HG03097 (cell line): ENCODE results near the gene FMO4.
"Not testable (repeated sequence)": the region's sequence is repeated elsewhere in the genome, so short reads cannot be mapped to it uniquely, and the experiment has no call there.

Experiments
- ATAC-seq: cut with Tn5 transposase; IDR thresholded peaks from one replicate; pipeline ENCODE4 v1.9.1; 2021; ENCODE audit not compliant: unreplicated experiment, low FRiP score

The FMO4 gene

DNA sequence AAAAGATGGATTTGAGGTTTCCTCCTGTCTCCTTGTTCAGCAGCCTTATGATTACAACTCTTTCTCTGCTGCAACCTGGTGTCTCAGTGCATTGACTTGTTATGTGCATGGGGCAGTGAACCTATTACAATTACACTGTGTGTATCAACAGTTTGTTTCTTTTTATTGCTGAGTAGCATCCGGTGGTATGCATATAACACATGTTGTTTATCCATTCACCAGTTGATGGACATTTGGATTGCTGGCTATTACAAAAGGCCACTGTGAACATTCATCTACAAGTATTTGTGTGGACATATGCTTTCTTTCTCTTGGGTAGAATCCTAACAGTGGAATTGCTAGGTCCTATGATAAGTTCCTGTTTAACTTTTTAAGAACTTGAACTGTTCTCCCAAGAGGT, 65.9 kb downstream of the FMO4 start:
- no peak for ATAC-seq

DNA sequence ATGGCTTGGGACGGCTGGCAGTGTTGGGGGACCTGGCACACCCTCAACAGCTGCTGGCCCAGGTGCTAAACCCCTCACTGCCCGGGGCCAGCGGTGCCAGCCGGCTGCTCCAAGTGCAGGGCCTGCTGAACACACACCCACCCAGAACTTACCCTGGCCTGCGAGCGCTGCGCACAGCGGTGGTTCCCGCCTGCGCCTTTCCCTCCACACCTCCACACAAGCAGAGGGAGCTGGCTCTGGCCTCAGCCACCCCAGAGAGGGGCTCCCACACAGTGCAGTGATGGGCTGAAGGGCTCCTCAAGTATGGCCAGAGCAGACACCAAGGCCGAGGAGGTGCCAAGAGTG, 67.9 kb downstream of the FMO4 start:
- no peak for ATAC-seq

DNA sequence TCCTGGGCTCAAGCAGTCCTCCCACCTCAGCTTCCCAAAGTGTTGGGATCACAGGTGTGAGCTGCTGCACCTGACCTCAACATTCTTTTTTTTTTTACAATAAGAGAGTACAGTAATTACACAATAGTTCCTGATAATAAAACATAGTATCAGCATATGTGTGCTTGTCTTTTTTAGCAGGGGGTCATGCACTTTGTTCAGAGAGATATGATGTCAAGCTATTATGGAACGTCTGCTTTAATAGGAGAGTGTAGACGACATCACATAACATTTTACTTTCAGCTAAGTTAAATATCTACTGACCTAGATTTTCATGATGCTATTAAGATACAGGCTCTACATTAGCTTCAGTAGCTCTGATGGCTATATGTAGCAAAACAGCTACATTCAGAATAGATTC, 70.5 kb downstream of the FMO4 start:
- no peak for ATAC-seq

DNA sequence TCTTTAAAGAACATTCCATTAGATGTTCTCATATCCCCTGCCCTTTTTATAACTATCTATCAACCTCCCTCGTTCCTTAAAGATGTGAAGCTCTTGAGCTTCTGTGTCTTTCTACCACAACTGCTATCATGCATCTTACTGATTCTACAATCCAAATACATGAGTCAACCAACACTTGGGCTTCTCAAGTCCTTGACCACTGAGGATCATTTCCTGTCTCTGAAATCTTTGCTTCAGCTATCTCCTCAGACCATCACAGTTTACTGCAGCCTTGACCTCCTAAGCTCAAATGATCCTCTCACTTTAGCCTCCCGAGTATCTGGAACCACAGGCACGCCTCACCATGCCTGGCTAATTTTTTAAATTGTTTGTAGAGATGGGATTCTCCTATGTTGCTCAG, 75.2 kb downstream of the FMO4 start:
- ATAC-seq = no peak

DNA sequence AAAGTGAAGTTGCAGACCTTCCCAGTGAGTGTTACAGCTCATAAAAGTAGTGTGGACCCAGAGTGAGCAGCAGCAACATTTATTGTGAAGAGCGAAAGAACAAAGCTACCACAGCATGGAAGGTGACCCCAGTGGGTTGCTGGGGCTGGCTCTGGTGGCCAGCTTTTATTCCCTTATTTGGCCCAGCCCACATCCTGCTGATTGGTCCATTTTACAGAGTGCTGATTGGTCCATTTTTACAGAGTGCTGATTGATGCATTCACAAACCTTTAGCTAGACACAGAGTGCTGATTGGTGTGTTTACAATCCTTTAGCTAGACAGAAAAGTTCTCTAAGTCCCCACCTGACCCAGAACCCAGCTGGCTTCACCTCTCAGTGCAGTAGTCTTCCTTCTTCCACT, 76.8 kb downstream of the FMO4 start:
- ATAC-seq = not testable (repeated sequence)
